Ovary (tissue), 9 donors: ENCODE results near the gene PPAT. TPM values are rescaled to one million over a fixed set of nuclear protein-coding genes. Genes with fewer than 3 reads are reported as not detected.

Source experiments
- DNase-seq, 5 donors: peaks; one replicate each; pipeline ENCODE4 v3.0.0-alpha.2; 2019 to 2020
- H3K27ac ChIP-seq, 2 donors: fragments of 200-600 bp; one replicate each; pipeline versions ENCODE4 v1.5.1 to v1.8.0; 2019 to 2022
- H3K27me3 ChIP-seq: fragments of 200-600 bp; one replicate; pipeline ENCODE4 v1.8.0; 2022
- H3K36me3 ChIP-seq: fragments of 200-600 bp; sonication (generic); one replicate; pipeline ENCODE4 v1.5.1; 2019
- H3K4me1 ChIP-seq: one replicate; pipeline ENCODE4 v1.8.1; 2013; ENCODE audit warnings: mild to moderate bottlenecking, moderate library complexity; ENCODE audit not compliant: insufficient read depth
- H3K4me3 ChIP-seq: fragments of 200-600 bp; sonication (generic); one replicate; pipeline ENCODE4 v1.5.1; 2017
- H3K9me3 ChIP-seq, 2 donors: fragments of 200-600 bp in 1 of 2; sonication (generic) in 1 of 2; one replicate each; pipeline versions ENCODE4 v1.5.1 to v1.8.1; 2013 to 2019; ENCODE audit warnings: mild to moderate bottlenecking in 1 of 2, moderate library complexity in 1 of 2
- CTCF ChIP-seq, 3 donors: fragments of 450-650 bp in 2 of 3; fragments of 200-600 bp in 1 of 3; IDR thresholded peaks; one replicate each; pipeline versions ENCODE4 v1.5.1 to v1.8.0; 2016 to 2022; ENCODE audit warnings: antibody characterized with exemption in 3 of 3, mild to moderate bottlenecking in 1 of 3
- EP300 ChIP-seq: sonication (generic); formaldehyde crosslinking; IDR thresholded peaks from one replicate; pipeline ENCODE4 v1.6.1; 2017; ENCODE audit warnings: antibody characterized with exemption
- POLR2A ChIP-seq: fragments of 450-650 bp; IDR thresholded peaks from one replicate; pipeline ENCODE4 v1.6.1; 2017; ENCODE audit warnings: antibody characterized with exemption, mild to moderate bottlenecking, moderate library complexity
- WGBS, 3 donors: extraction: QIAGEN DNeasy Blood & Tissue Kit in 1 of 3; methylation state at CpG; one replicate each; pipeline versions ENCODE4 v1.1.5 to v1.1.7; 2013 to 2017; 5-methylcytosine and 5-hydroxymethylcytosine counted together
- intact Hi-C, 4 donors: fragments of 100-400 bp; cut with DNase I; formaldehyde crosslinking; loops; one replicate each; pipeline versions ENCODE4 v1.11.0 to v1.15.1; 2022 to 2023
- polyA plus RNA-seq, 2 donors: library from polyadenylated mRNA; stranded (reverse); fragments of 200-250 nt in 1 of 2; fragments of 350-450 nt in 1 of 2; fragmentation: Illumina TruSeq in 1 of 2; extraction: RNeasy Lipid Tissue Mini Kit (QIAGEN cat#74804) in 1 of 2; gene quantifications; one replicate each; pipeline ENCODE4 v1.2.3, GENCODE V29; 2013 to 2014
- total RNA-seq, 7 donors: library from RNA; depleted of rRNA in 2 of 7; stranded (reverse); fragments of >200 nt in 2 of 7; fragmentation: NEBNext Ultra II Directional in 3 of 7; extraction: Animal tissue kit (Norgen Biotek cat#: 25700) in 3 of 7; gene quantifications; one replicate each; pipeline versions ENCODE4 v1.1.0 to v1.2.4, GENCODE V29; 2016 to 2023
- donor health status: DM: no; HTN: no; CAD: no; lungs with moderate emphysema.
- donor health status: DM: no; HTN: no; CAD: no.
- donor health status: Bipolar disorder and iron deficiency.
- donor health status: DM: yes; HTN: yes; CAD: no.
- donor health status: DM: no; HTN: no; CAD: no.
- donor health status: DM: yes; HTN: yes; CAD: no.

Gene PPAT
- total and polyA plus RNA-seq, 9 donors, result 4.7 to 14.8 (median 10.6) TPM

GRCh38 chr4:56360071-56360470 lies 75.3 kb downstream of the PPAT start:
- TF ChIP-seq EP300 (no peak), POLR2A (no peak), CTCF (IDR thresholded peaks at IDR 0.05) (no peak)
- Histone ChIP-seq H3K36me3 (no peaks in the 10 kb centered on the region), H3K27ac (no peak overlapping the region), H3K27me3 (no peaks in the 10 kb centered on the region), H3K4me3 (no peak overlapping the region), H3K9me3 (no peaks in the 10 kb centered on the region), H3K4me1 (no peaks in the 10 kb centered on the region)
- no peak for DNase-seq
- intact Hi-C loops, result no loop called here

DNA sequence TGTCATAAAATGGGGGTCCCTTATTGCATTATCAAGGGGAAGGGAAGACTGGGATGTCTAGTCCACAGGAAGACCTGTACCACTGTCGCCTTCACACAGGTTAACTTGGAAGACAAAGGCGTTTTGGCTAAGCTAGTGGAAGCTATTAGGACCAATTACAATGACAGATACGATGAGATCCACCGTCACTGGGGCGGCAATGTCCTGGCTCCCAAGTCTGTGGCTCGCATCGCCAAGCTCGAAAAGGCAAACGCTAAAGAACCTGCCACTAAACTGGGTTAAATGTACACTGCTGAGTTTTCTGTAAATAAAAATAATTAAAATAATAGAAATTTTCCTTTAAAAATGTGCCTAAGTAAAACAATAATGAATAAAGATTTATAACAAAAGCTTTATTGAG lies 78.8 kb downstream of the PPAT start:
- Histone ChIP-seq H3K36me3 (no peaks in the 10 kb centered on the region), H3K4me1 (no peaks in the 10 kb centered on the region), H3K4me3 (no peak overlapping the region), H3K27ac (no peak overlapping the region), H3K9me3 (no peaks in the 10 kb centered on the region), H3K27me3 (no peaks in the 10 kb centered on the region)
- TF ChIP-seq POLR2A, result no peak
- no peak for TF ChIP-seq EP300
- no peak for TF ChIP-seq CTCF (IDR thresholded peaks at IDR 0.05)
- DNase-seq, result no peak
- intact Hi-C loops, result no loop called here
- WGBS, 3 donors, result 98 to 99% (median 98%) methylated on average over 9 of the region's 9 CpGs

- H3K9me3 ChIP-seq, result no peaks in the 10 kb centered on the region
- no peak overlapping the region for H3K27ac ChIP-seq
- intact Hi-C loops, result no loop called here
- WGBS, 3 donors, result 93 to 95% (median 93%) methylated on average over 3 of the region's 3 CpGs
- DNase-seq, result no peak
- TF ChIP-seq CTCF (IDR thresholded peaks at IDR 0.05) (no peak), POLR2A (no peak), EP300 (no peak)
- no peaks in the 10 kb centered on the region for H3K27me3 ChIP-seq
- H3K36me3 ChIP-seq, result no peaks in the 10 kb centered on the region
- H3K4me3 ChIP-seq, result no peak overlapping the region
- peaks cover 1% of the 10 kb centered on the region for H3K4me1 ChIP-seq
Observed at GRCh38 chr4:56348576-56348975, 86.8 kb downstream of the PPAT start.

- H3K36me3 ChIP-seq, result no peaks in the 10 kb centered on the region
- no peaks in the 10 kb centered on the region for H3K27me3 ChIP-seq
- no peak for TF ChIP-seq POLR2A
- TF ChIP-seq CTCF (IDR thresholded peaks at IDR 0.05), result no peak
- no peak for TF ChIP-seq EP300
- intact Hi-C loops, result no loop called here
- H3K4me3 ChIP-seq, result no peak overlapping the region
- no peak for DNase-seq
- peaks cover 1% of the 10 kb centered on the region for H3K4me1 ChIP-seq
- no peak overlapping the region for H3K27ac ChIP-seq
- WGBS, 3 donors, result 90 to 94% (median 92%) methylated on average over 4 of the region's 4 CpGs
- H3K9me3 ChIP-seq, result no peaks in the 10 kb centered on the region
Observed at GRCh38 chr4:56345458-56345857, 90.0 kb downstream of the PPAT start.

Other genes starting within 250 kb of the PPAT start
- 10 to 100 TPM in 5 of 7 donors, 1 to 10 TPM in 2; 7.2 to 16.7 (median 11.0) TPM for gene AASDH, start 48.1 kb downstream of the PPAT start, total RNA-seq
- 1 to 10 TPM; 5.0 to 8.0 TPM for gene AASDH, start 48.1 kb downstream of the PPAT start, polyA plus RNA-seq
- gene PAICS, start 645 bp upstream of the PPAT start, total RNA-seq, result 10 to 100 TPM; 17.2 to 83.0 (median 48.3) TPM
- 10 to 100 TPM; 29.0 to 53.4 TPM for gene PAICS, start 645 bp upstream of the PPAT start, polyA plus RNA-seq
- 100 to 1,000 TPM in 2 of 7 donors, 10 to 100 TPM in 5; 48.6 to 128 (median 88.7) TPM for gene SRP72, start 32.0 kb upstream of the PPAT start, total RNA-seq
- 10 to 100 TPM; 33.8 to 78.8 TPM for gene SRP72, start 32.0 kb upstream of the PPAT start, polyA plus RNA-seq
- gene ARL9, start 70.2 kb upstream of the PPAT start, total RNA-seq, result 1 to 10 TPM in 2 of 7 donors, under 1 TPM in 3, not detected in 2; 0.47 to 1.3 (median 0.88) TPM
- gene ARL9, start 70.2 kb upstream of the PPAT start, polyA plus RNA-seq, result 1 to 10 TPM in 1 of 2 donors, under 1 TPM in 1; 0.81 to 1.1 TPM
- 10 to 100 TPM in 2 of 7 donors, 1 to 10 TPM in 5; 2.1 to 22.2 (median 7.6) TPM for gene HOPX, start 245.7 kb upstream of the PPAT start, total RNA-seq
- gene HOPX, start 245.7 kb upstream of the PPAT start, polyA plus RNA-seq, result 10 to 100 TPM in 1 of 2 donors, 1 to 10 TPM in 1; 8.8 to 14.8 TPM